Peyer's patch (tissue), 4 donors: Measurements from ENCODE around the gene HABP4.

Source experiments
- POLR2A ChIP-seq, 2 donors: fragments of 450-650 bp; IDR thresholded peaks; one replicate each; pipeline ENCODE4 v1.5.1; 2017; ENCODE audit warnings: antibody characterized with exemption in 2 of 2, mild to moderate bottlenecking in 2 of 2, moderate library complexity in 2 of 2
- TF ChIP-seq, protein P1 (sequence below), 6 experiments: fragments of 450-650 bp in 4 of 6; fragments of 200-600 bp in 2 of 6; sonication (generic) in 1 of 6; IDR thresholded peaks; one replicate each; pipeline ENCODE4 v1.5.1; 2017 to 2019; ENCODE audit warnings: antibody characterized with exemption in 6 of 6, mild to moderate bottlenecking in 3 of 6, moderate library complexity in 1 of 6

DNA sequence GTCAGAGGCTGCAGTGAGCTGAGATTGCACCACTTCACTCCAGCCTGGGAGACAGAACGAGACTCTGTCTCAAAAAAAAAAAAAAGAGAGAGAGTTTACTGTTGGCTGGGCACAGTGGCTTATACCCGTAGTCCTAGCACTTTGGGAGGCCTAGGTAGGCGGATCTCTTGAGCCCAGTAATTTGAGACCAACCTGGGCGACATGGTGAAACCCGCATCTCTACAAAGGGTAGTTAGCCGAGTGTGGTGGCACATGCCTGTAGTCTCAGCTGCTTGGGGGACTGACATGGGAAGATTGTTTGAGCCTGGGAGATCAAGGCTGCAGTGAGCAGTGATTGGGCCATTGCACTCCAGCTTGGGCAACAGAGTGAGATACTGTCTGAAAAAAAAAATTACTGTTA, 12.6 kb downstream of the HABP4 start:
- TF ChIP-seq, protein P1, sequence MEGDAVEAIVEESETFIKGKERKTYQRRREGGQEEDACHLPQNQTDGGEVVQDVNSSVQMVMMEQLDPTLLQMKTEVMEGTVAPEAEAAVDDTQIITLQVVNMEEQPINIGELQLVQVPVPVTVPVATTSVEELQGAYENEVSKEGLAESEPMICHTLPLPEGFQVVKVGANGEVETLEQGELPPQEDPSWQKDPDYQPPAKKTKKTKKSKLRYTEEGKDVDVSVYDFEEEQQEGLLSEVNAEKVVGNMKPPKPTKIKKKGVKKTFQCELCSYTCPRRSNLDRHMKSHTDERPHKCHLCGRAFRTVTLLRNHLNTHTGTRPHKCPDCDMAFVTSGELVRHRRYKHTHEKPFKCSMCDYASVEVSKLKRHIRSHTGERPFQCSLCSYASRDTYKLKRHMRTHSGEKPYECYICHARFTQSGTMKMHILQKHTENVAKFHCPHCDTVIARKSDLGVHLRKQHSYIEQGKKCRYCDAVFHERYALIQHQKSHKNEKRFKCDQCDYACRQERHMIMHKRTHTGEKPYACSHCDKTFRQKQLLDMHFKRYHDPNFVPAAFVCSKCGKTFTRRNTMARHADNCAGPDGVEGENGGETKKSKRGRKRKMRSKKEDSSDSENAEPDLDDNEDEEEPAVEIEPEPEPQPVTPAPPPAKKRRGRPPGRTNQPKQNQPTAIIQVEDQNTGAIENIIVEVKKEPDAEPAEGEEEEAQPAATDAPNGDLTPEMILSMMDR (IDR thresholded peaks at IDR 0.05), result no peak
- no peak for TF ChIP-seq POLR2A (IDR thresholded peaks at IDR 0.05)
